GM18519 (cell line): ENCODE data around the gene SERBP1.

Source experiments
- ATAC-seq: cut with Tn5 transposase; IDR thresholded peaks from one replicate; pipeline ENCODE4 v1.9.1; 2021; ENCODE audit warnings: mild to moderate bottlenecking, moderate library complexity; ENCODE audit not compliant: unreplicated experiment, low FRiP score

SERBP1 gene

GRCh38 chr1:67371043-67371442, 59.2 kb downstream of the SERBP1 start:
- no peak for ATAC-seq

DNA sequence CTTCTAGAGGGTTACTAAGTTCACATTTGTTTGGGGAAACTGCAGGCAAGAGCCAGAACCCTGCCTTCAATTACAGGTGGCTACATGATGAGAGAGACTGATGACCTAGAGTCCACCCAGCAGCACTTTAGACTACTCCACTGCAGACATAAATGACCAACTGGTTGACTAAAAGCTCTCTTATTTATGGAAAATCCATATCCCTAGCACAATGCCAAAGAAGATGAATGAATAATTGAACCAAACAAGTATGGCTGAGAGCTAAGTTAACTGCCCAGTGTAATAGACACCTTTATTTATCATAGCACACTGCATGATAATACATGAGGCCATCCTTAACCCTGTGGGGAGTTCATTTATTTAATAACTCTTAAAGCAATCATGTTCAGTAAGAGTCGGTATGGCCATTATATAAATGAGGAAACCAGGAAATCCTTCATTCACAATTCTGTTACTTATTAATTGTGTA, 62.1 kb downstream of the SERBP1 start:
- ATAC-seq = no peak

- ATAC-seq = no peak
Observed at GRCh38 chr1:67367370-67368045, 62.7 kb downstream of the SERBP1 start.

DNA sequence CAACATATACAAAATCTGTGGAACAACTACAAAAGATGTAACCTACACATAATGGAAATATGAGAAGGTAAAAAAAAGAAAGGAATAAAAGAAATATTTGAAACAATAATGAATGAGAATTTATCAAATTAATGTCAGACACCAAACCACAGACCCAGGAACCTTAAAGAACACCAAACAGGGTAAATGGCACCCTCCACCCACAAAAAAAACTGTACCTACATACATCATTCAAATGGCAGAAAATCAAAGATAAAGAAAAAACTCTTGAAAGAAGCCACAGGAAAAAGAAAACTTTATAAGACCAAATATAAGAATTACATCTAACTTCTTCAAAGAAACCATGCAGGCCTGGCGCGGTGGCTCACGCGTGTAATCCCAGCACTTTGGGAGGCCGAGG, 68.6 kb downstream of the SERBP1 start:
- ATAC-seq = no peak

GRCh38 chr1:67359592-67359991, 70.6 kb downstream of the SERBP1 start:
- ATAC-seq = no peak
